RWPE2 (cell line): ENCODE data around the gene KRAS.

ENCODE experiments used
- ATAC-seq: fragments of 200-7000 bp; cut with Tn5 transposase; 3 replicates; pipeline ENCODE4 v1.9.1; 2021; ENCODE audit warnings: low read depth
- DNase-seq: peaks from one replicate; pipeline ENCODE4 v3.0.0-alpha.2; 2020; ENCODE audit warnings: low spot score
- H3K27ac ChIP-seq: fragments of 450-650 bp; 2 replicates; pipeline ENCODE4 v1.5.1; 2017; ENCODE audit warnings: mild to moderate bottlenecking; ENCODE audit not compliant: poor library complexity, severe bottlenecking
- H3K27me3 ChIP-seq: fragments of 250-450 bp; sonication (Bioruptor Pico); 2 replicates; pipeline ENCODE4 v1.5.1; 2021; ENCODE audit warnings: mild to moderate bottlenecking, moderate library complexity; ENCODE audit not compliant: insufficient read depth, poor library complexity, severe bottlenecking
- H3K36me3 ChIP-seq: fragments of 250-450 bp; sonication (Bioruptor Pico); 2 replicates; pipeline ENCODE4 v1.5.1; 2020; ENCODE audit warnings: low read depth, mild to moderate bottlenecking, moderate library complexity
- H3K4me1 ChIP-seq: fragments of 250-450 bp; sonication (Bioruptor Pico); 2 replicates; pipeline ENCODE4 v1.5.1; 2021; ENCODE audit warnings: mild to moderate bottlenecking, moderate library complexity; ENCODE audit not compliant: insufficient read depth, poor library complexity, severe bottlenecking
- H3K4me3 ChIP-seq: fragments of 250-450 bp; sonication (Bioruptor Pico); 2 replicates; pipeline ENCODE4 v1.5.1; 2021; ENCODE audit warnings: mild to moderate bottlenecking, moderate library complexity; ENCODE audit not compliant: severe bottlenecking
- H3K9me3 ChIP-seq: fragments of 250-450 bp; sonication (Bioruptor Pico); 2 replicates; pipeline ENCODE4 v1.5.1; 2021; ENCODE audit warnings: mild to moderate bottlenecking, moderate library complexity; ENCODE audit not compliant: severe bottlenecking
- CTCF ChIP-seq: fragments of 450-650 bp; IDR thresholded peaks from one replicate; pipeline ENCODE4 v1.5.1; 2017; ENCODE audit warnings: mild to moderate bottlenecking, moderate library complexity; ENCODE audit not compliant: poor library complexity, severe bottlenecking

Gene KRAS

DNA sequence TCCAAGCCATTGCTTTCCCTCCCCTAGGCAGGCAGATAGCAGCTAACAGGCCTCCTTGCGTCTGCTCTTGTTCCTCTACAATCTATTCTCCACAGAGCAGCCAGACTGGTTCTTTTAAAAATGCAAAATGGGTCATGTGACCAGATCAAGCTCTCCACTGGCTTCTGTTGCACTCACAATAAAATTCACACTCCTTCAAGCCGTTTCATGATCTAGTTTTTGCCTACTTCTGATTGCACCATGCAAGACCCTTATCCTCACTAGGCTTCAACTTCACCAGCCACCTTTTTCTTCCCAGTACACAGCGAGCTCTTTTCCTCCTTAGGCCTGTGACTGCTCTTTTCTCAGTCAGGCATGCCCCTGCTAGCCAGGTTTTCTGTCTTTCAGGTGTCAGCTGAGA lies 6.1 kb upstream of the KRAS start:
- Histone ChIP-seq H3K27ac (no peak overlapping the region), H3K27me3 (no peaks in the 10 kb centered on the region), H3K4me3 (no peak overlapping the region), H3K9me3 (no peaks in the 10 kb centered on the region), H3K4me1 (no peaks in the 10 kb centered on the region), H3K36me3 (no peaks in the 10 kb centered on the region)
- no peak for ATAC-seq
- TF ChIP-seq CTCF, result no peak
- DNase-seq, result no peak

DNA sequence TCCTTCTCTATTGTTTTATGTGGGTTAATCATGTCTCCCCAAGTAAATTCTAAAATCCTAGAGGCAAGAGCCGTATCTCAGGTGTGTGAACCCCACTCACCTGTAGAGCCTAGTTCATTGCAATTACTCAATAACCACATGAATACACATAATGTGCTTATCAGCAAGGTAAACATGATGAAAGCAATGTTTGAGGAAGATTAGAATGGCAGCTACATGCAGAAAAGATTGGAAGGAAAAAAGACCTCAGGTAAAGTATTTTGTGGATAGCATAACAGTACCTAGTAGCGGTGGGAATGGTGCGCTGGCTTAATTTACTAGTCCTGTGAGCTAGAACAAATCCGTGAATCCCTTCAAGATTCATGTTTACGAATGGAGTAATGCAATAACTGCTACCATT lies 5.3 kb upstream of the KRAS start:
- no peak overlapping the region for H3K4me3 ChIP-seq
- H3K9me3 ChIP-seq, result no peaks in the 10 kb centered on the region
- H3K4me1 ChIP-seq, result no peaks in the 10 kb centered on the region
- no peaks in the 10 kb centered on the region for H3K36me3 ChIP-seq
- no peak for ATAC-seq
- no peak for DNase-seq
- no peaks in the 10 kb centered on the region for H3K27me3 ChIP-seq
- no peak overlapping the region for H3K27ac ChIP-seq
- TF ChIP-seq CTCF, result no peak

DNA sequence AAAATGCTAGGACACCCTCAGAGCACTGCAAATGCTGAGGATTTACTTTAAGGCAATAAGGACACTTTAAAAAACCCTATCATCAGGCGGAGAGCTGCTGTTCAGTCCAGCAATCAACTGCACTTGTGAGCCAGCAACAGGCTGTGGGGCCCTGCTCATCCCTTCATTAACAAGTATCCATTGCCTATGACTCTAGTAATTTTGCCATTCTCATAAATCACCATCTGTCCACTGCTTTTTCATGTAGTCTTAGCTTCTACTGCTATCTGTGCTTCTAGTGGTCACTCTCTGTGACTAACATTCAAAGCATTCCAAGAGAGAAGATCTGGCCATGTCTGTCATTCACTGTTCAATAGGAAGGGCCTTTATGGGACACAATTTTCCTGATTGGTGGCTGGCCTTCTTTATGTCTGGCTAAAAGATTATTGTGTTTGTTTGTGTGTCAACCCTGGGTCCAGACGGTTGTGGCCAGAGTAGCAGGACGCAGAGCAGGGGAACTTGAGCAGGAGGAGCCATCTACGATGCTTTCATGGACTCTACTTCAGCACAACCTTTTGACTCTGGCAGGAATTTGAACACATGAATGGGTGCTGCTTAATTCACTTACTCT lies 3.6 kb upstream of the KRAS start:
- H3K4me1 ChIP-seq, result no peaks in the 10 kb centered on the region
- H3K9me3 ChIP-seq, result no peaks in the 10 kb centered on the region
- no peak for DNase-seq
- no peak overlapping the region for H3K4me3 ChIP-seq
- H3K27me3 ChIP-seq, result no peaks in the 10 kb centered on the region
- no peaks in the 10 kb centered on the region for H3K36me3 ChIP-seq
- ATAC-seq, result no peak
- H3K27ac ChIP-seq, result no peak overlapping the region
- TF ChIP-seq CTCF, result no peak

GRCh38 chr12:25253371-25254068 lies 2.8 kb upstream of the KRAS start:
- TF ChIP-seq CTCF, result no peak
- ATAC-seq (no peak), DNase-seq (no peak)
- Histone ChIP-seq H3K4me3 (no peak overlapping the region), H3K4me1 (no peaks in the 10 kb centered on the region), H3K36me3 (no peaks in the 10 kb centered on the region), H3K27ac (no peak overlapping the region), H3K27me3 (no peaks in the 10 kb centered on the region), H3K9me3 (no peaks in the 10 kb centered on the region)

DNA sequence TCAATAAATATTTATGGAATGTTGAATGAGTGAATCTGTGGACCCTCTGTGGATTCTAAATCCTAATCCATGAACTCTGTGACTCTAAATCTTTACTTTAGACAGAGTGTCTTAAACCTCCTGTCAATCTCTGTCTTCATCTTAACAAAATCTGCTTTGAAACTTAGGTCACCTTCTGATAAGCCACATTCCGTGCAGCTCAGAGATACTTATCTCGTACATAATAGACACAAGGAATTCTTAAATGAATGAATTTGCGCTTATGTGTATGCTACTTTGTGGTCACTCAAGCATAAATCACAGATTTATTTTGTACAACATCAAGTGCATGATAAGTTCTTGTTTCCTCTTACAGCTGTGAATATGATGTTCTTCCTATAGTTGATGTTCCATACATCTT lies 2.2 kb upstream of the KRAS start:
- H3K4me3 ChIP-seq, result no peak overlapping the region
- DNase-seq (no peak), ATAC-seq (no peak)
- H3K4me1 ChIP-seq, result no peaks in the 10 kb centered on the region
- TF ChIP-seq CTCF, result no peak
- no peaks in the 10 kb centered on the region for H3K36me3 ChIP-seq
- no peaks in the 10 kb centered on the region for H3K27me3 ChIP-seq
- no peaks in the 10 kb centered on the region for H3K9me3 ChIP-seq
- H3K27ac ChIP-seq, result no peak overlapping the region
